Measurements from ENCODE around the gene CACNA1D.
"Not testable (repeated sequence)": the region's sequence is repeated elsewhere in the genome, so short reads cannot be mapped to it uniquely, and the experiment has no call there.

GRCh38 chr3:53664812-53665211, 170.4 kb downstream of the CACNA1D start:
- not testable (repeated sequence) for TF ChIP-seq POLR2A, CTCF, POLR2AphosphoS5 (IDR thresholded peaks at IDR 0.05)
